B cell (primary cell): ENCODE results near the gene FAM168B.

Experiments used
- CTCF ChIP-seq: fragments of 200-600 bp; IDR thresholded peaks from one replicate; pipeline ENCODE4 v1.8.0; 2022; ENCODE audit warnings: antibody characterized with exemption, mild to moderate bottlenecking
- EZH2 ChIP-seq: IDR thresholded peaks from 2 replicates; pipeline ENCODE4 v1.6.1; 2012; ENCODE audit warnings: borderline replicate concordance, low read depth, mild to moderate bottlenecking, moderate library complexity, low read length; ENCODE audit not compliant: insufficient read depth, poor library complexity, severe bottlenecking

GRCh38 chr2:131130298-131130596 is 37.0 kb upstream of the FAM168B start:
- TF ChIP-seq EZH2 = no peak
- TF ChIP-seq CTCF = no peak
